GM04503 (cell line): ENCODE measurements around the gene STS.

ENCODE experiments used
- DNase-seq: peaks from one replicate; pipeline ENCODE4 v3.0.0-alpha.2; 2012; ENCODE audit warnings: low read depth

STS gene

GRCh38 chrX:7179446-7179845 lies 31.9 kb downstream of the STS start:
- DNase-seq = no peak

GRCh38 chrX:7184816-7185215 lies 37.3 kb downstream of the STS start:
- DNase-seq = no peak

- no peak for DNase-seq
Measured at GRCh38 chrX:7188672-7189071, 41.2 kb downstream of the STS start.

- DNase-seq = no peak
Measured at GRCh38 chrX:7190157-7190556, 42.6 kb downstream of the STS start.

GRCh38 chrX:7191681-7192110 lies 44.2 kb downstream of the STS start:
- DNase-seq = no peak

- DNase-seq = no peak
Measured at GRCh38 chrX:7192871-7193270, 45.4 kb downstream of the STS start.

GRCh38 chrX:7194606-7195005 lies 47.1 kb downstream of the STS start:
- DNase-seq = no peak
